A673 (cell line): ENCODE data around the gene KLHL30. TPM values are rescaled to one million over a fixed set of nuclear protein-coding genes. Genes with fewer than 3 reads are reported as not detected.

Experiments used
- BruUV-seq: library from RNA; stranded (reverse); fragments of 400-500 nt; replicated peaks from 2 replicates; lab custom pipeline; 2021; lab: Mats Ljungman, UMichigan
- CTCF ChIA-PET: fragments of 300-600 bp; sonication (Branson Sonifier 250); formaldehyde crosslinking; loops from one replicate; lab custom pipeline; 2022; ENCODE audit warnings: antibody characterized with exemption; lab: Charles Lee
- POLR2A ChIA-PET: fragments of 300-600 bp; sonication (Branson Sonifier 250); formaldehyde crosslinking; loops from one replicate; lab custom pipeline; 2022; ENCODE audit warnings: antibody characterized with exemption; ENCODE audit not compliant: low non-redundant PET; lab: Charles Lee
- DNase-seq: peaks from one replicate; pipeline ENCODE4 v3.0.0-alpha.2; 2015; ENCODE audit warnings: low spot score
- H3K27ac ChIP-seq: fragments of 200-600 bp; sonication (generic); 2 replicates; pipeline ENCODE4 v1.5.1; 2016; ENCODE audit warnings: mixed run types, low read depth, mild to moderate bottlenecking, mixed read lengths, antibody characterized with exemption, low read length; ENCODE audit not compliant: poor library complexity, severe bottlenecking
- H3K27me3 ChIP-seq: fragments of 200-600 bp; sonication (generic); replicated peaks from 2 replicates; pipeline ENCODE4 v1.6.1; 2017; ENCODE audit warnings: mixed run types, low read depth, mild to moderate bottlenecking, mixed read lengths, antibody characterized with exemption, low read length; ENCODE audit not compliant: insufficient read depth, poor library complexity
- H3K36me3 ChIP-seq: fragments of 200-600 bp; sonication (generic); 2 replicates; pipeline ENCODE4 v1.6.1; 2016; ENCODE audit warnings: mixed run types, mild to moderate bottlenecking, mixed read lengths, antibody characterized with exemption, low read length; ENCODE audit not compliant: insufficient read depth, poor library complexity, severe bottlenecking
- H3K4me1 ChIP-seq: fragments of 200-600 bp; sonication (generic); 2 replicates; pipeline ENCODE4 v1.6.1; 2017; ENCODE audit warnings: mixed run types, mild to moderate bottlenecking, mixed read lengths, antibody characterized with exemption, low read length; ENCODE audit not compliant: insufficient read depth, poor library complexity, severe bottlenecking
- H3K4me3 ChIP-seq: fragments of 200-600 bp; sonication (generic); 2 replicates; pipeline ENCODE4 v1.5.1; 2016; ENCODE audit warnings: low read depth, mixed run types, mild to moderate bottlenecking, mixed read lengths, low read length; ENCODE audit not compliant: poor library complexity, severe bottlenecking
- H3K9me3 ChIP-seq: fragments of 200-600 bp; sonication (generic); 2 replicates; pipeline ENCODE4 v1.6.1; 2016; ENCODE audit warnings: mixed run types, low read depth, mild to moderate bottlenecking, mixed read lengths, antibody characterized with exemption, low read length; ENCODE audit not compliant: poor library complexity, severe bottlenecking
- EZH2 ChIP-seq: fragments of 200-600 bp; sonication (generic); IDR thresholded peaks from 2 replicates; pipeline ENCODE4 v1.6.1; 2017; ENCODE audit warnings: borderline replicate concordance, low read depth, mild to moderate bottlenecking, mixed read lengths, antibody characterized with exemption, low read length; ENCODE audit not compliant: poor library complexity, severe bottlenecking
- intact Hi-C: fragments of 100-400 bp; cut with micrococcal nuclease; formaldehyde crosslinking; loops from one replicate; pipeline ENCODE4 v1.10.0; 2022; ENCODE audit not compliant: unreplicated experiment
- total RNA-seq: library from RNA; stranded (reverse); gene quantifications from 2 replicates; pipeline ENCODE4 v1.2.3, GENCODE V29; 2021
- TF ChIP-seq, protein P1 (sequence below): fragments of 300-800, 200-600 bp; sonication (generic); conservative IDR thresholded peaks from 2 replicates; pipeline ENCODE4 v1.5.1; 2017; ENCODE audit warnings: low read depth, mild to moderate bottlenecking, antibody characterized with exemption, low read length, moderate library complexity, mixed read lengths

KLHL30 gene
- total RNA-seq, 1 experiment from 2014 or later: not detected

DNA sequence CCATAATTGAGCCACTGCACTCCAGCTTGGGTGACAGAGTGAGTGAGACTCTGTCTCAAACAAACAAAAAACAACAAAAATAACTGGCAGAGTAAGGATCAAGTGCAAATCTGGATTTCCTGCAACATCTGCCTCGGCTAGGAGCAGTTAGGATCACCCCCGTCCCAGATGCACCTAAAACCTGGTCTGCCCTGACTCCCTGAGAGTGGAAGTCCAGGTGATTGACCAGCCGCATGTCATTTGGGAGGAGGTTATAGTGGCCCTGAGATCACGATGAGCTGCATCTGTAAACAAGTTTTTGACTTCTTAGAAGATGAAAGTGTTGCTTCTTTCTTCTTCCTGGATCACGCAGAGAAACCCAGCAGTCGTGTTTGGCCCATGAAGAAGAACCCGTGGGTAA, 43.3 kb upstream of the KLHL30 start:
- BruUV-seq: no TSS peak
- H3K9me3 ChIP-seq: no peaks in the 10 kb centered on the region
- TF ChIP-seq EZH2: no peak
- TF ChIP-seq, protein P1, sequence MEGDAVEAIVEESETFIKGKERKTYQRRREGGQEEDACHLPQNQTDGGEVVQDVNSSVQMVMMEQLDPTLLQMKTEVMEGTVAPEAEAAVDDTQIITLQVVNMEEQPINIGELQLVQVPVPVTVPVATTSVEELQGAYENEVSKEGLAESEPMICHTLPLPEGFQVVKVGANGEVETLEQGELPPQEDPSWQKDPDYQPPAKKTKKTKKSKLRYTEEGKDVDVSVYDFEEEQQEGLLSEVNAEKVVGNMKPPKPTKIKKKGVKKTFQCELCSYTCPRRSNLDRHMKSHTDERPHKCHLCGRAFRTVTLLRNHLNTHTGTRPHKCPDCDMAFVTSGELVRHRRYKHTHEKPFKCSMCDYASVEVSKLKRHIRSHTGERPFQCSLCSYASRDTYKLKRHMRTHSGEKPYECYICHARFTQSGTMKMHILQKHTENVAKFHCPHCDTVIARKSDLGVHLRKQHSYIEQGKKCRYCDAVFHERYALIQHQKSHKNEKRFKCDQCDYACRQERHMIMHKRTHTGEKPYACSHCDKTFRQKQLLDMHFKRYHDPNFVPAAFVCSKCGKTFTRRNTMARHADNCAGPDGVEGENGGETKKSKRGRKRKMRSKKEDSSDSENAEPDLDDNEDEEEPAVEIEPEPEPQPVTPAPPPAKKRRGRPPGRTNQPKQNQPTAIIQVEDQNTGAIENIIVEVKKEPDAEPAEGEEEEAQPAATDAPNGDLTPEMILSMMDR: no peak
- peaks cover 19% of the 10 kb centered on the region for H3K4me1 ChIP-seq
- intact Hi-C loops: no loop called here
- CTCF ChIA-PET: no interaction called here
- no peak overlapping the region for H3K27ac ChIP-seq
- no peak overlapping the region for H3K4me3 ChIP-seq
- H3K27me3 ChIP-seq: no peaks in the 10 kb centered on the region
- POLR2A ChIA-PET: no interaction called here
- peaks cover 4% of the 10 kb centered on the region for H3K36me3 ChIP-seq
- DNase-seq: no peak

DNA sequence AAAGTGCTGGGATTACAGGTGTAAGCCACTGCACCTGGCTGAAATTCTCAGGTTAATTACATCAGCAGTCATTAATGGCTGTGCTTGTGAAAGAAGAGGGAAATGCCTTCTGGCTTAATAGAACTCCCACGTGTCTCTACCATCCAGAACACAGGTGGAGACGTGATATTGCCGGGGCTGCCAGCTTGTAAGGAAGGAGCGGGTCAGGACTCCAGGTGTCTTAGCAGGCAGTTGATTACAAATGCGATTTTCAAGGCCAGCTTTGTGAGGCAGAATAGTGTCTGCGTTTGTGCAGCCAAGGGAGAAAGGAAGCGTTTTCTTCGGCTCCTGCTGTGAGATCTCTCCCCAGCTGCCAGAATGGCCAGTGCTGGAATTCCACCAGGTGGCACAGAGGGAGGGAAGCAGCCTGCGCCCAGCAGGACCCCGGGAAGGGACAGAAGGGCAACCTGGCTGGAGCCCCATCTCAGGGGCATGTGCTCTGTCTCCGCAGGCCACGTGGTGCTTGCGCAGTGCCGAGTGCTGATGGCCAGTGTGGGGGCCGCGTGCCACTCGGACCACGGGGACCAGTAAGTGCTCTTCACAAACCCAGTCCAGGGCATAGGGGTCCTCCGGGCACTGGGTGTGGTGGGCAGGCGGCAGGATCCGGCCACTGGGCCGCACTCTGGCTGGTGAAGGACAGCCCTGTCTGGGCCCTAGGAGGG, 42.0 kb upstream of the KLHL30 start:
- peaks cover 4% of the 10 kb centered on the region for H3K36me3 ChIP-seq
- H3K9me3 ChIP-seq: no peaks in the 10 kb centered on the region
- DNase-seq: peak; percentile 38
- no peak overlapping the region for H3K4me3 ChIP-seq
- peak overlapping the region; percentile 30 for H3K27ac ChIP-seq
- peaks cover 19% of the 10 kb centered on the region for H3K4me1 ChIP-seq
- ChIA-PET CTCF (no interaction called here), POLR2A (no interaction called here)
- intact Hi-C loops: no loop called here
- BruUV-seq: no TSS peak
- H3K27me3 ChIP-seq: no peaks in the 10 kb centered on the region
- no peak for TF ChIP-seq EZH2
- TF ChIP-seq, protein P1: no peak

DNA sequence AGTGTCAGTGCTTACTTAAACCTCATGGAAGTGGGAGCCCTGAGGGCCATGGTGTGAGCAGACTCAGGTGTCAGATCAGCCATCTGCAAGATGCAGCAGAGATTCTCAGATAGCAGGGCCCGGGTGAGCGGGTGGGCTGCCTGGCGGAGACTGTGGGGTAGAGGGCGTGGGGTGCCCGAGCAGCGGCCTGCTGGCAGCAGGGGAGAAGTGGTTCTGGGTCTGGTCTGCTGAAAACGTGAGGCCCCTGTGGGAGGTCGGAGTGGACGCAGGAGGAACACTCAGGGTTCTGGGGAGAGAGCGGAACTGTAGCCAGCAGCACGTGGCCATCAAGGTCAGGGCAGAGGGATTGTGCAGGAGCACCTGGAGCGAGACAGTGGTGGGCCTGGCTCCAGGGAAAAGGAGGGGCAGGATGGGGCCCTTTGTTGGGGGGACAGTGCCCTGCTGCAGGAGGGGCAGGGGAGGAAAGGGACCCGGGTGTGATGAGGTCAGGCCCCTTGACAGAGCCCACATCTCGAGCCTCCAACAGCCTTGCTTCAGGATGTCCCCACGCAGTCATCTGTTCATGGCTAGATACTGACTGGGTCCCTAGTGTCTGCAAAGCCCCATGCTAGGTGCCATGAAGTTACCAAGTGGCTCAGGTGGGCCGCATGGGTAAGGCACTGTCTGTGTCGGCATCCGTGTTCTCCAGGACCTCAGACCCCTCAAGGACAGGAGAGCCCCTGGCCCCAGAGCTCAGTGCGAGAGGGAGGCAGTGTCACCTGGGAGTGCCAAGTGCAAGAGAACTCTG, 41.1 kb upstream of the KLHL30 start:
- no peaks in the 10 kb centered on the region for H3K9me3 ChIP-seq
- CTCF ChIA-PET: no interaction called here
- peak overlapping the region; percentile 47 for H3K27ac ChIP-seq
- H3K36me3 ChIP-seq: peaks cover 4% of the 10 kb centered on the region
- H3K4me1 ChIP-seq: peaks cover 19% of the 10 kb centered on the region
- no peak for DNase-seq
- POLR2A ChIA-PET: no interaction called here
- no peaks in the 10 kb centered on the region for H3K27me3 ChIP-seq
- no peak for TF ChIP-seq EZH2
- TF ChIP-seq, protein P1: no peak
- no peak overlapping the region for H3K4me3 ChIP-seq
- intact Hi-C loops: no loop called here
- no TSS peak for BruUV-seq
